ENCODE measurements around the gene RPS6KA2. TPM values are rescaled to one million over a fixed set of nuclear protein-coding genes. Genes with fewer than 3 reads are reported as not detected.
A peak's percentile ranks its signal among the peaks of the same experiment; 100 is the strongest.

The RPS6KA2 gene
- total and polyA plus RNA-seq, 2 experiments from 2014 or later: 12.5 to 25.3 TPM

DNA sequence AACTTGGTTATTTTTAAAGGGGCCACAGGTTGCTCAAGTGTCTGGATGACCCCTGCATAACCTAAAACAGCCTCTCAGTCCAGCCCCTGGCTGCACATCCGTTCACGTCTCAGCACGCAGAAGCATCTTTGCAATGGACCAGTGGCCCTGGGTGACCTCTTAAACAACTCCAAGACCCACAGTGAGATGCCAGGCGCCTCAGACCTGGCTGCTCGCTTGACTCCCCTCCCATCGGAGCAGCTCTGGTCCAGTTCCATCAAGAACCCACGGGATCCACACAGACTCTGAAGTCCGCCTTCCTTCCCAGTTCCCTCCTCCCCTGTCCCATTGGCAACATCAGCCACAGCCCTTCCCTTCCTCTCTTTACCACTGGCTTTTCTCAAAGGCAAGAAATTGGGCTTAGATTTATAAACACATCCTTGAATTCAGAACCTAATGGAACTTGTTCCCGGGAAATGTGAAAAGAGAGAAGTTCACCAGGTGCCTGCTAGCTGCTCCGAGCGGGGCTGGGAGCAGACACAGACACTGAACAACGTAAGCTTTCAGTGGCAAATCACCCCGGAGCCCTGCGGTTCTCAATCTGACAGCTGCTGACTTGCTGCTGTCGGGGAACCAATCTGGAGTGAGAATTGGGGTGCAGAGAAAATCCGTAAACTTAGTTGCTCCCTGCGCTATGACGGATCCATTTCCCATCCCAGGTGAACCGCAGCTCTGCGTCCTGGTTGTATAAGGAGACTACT is 204.7 kb downstream of the RPS6KA2 start:
- H3K9me3 Mint-ChIP-seq: 0 out of 3 replicates have a peak, but pooled peaks cover 2% of the 10 kb centered on the region
- peaks cover 6% of the 10 kb centered on the region; the same call in 2 of the 3 replicates for H3K4me1 Mint-ChIP-seq
- H3F3A ChIP-seq (replicated peaks; ENCODE audit: low read depth): no peaks in the 10 kb centered on the region
- H3K27me3 ChIP-seq (ENCODE audit: insufficient read depth): no peaks in the 10 kb centered on the region
- H3K79me2 ChIP-seq (replicated peaks; ENCODE audit: insufficient read depth): no peaks in the 10 kb centered on the region
- DNase-seq (ENCODE audit: low spot score) (no peak), ATAC-seq (no peak)
- no peaks in the 10 kb centered on the region for H4K20me1 ChIP-seq (replicated peaks; ENCODE audit: insufficient read depth)
- peaks cover 39% of the 10 kb centered on the region for H3K36me3 Mint-ChIP-seq (ENCODE audit: low read depth)
- H3K4me3 ChIP-seq: no peak overlapping the region
- H2AFZ ChIP-seq: no peak overlapping the region
- no peaks in the 10 kb centered on the region for H3K4me1 ChIP-seq (ENCODE audit: insufficient read depth)
- no peak overlapping the region for H3K4me3 Mint-ChIP-seq
- H3K27me3 Mint-ChIP-seq (ENCODE audit: insufficient read depth, low read depth, poor library complexity): no peaks in the 10 kb centered on the region
- H3K36me3 ChIP-seq (ENCODE audit: insufficient read depth): peaks cover 6% of the 10 kb centered on the region; the same call in 1 of the 2 replicates
- peak overlapping the region; percentile 69; the same call in 1 of the 2 replicates for H3K27ac Mint-ChIP-seq
- TF ChIP-seq, protein P1, sequence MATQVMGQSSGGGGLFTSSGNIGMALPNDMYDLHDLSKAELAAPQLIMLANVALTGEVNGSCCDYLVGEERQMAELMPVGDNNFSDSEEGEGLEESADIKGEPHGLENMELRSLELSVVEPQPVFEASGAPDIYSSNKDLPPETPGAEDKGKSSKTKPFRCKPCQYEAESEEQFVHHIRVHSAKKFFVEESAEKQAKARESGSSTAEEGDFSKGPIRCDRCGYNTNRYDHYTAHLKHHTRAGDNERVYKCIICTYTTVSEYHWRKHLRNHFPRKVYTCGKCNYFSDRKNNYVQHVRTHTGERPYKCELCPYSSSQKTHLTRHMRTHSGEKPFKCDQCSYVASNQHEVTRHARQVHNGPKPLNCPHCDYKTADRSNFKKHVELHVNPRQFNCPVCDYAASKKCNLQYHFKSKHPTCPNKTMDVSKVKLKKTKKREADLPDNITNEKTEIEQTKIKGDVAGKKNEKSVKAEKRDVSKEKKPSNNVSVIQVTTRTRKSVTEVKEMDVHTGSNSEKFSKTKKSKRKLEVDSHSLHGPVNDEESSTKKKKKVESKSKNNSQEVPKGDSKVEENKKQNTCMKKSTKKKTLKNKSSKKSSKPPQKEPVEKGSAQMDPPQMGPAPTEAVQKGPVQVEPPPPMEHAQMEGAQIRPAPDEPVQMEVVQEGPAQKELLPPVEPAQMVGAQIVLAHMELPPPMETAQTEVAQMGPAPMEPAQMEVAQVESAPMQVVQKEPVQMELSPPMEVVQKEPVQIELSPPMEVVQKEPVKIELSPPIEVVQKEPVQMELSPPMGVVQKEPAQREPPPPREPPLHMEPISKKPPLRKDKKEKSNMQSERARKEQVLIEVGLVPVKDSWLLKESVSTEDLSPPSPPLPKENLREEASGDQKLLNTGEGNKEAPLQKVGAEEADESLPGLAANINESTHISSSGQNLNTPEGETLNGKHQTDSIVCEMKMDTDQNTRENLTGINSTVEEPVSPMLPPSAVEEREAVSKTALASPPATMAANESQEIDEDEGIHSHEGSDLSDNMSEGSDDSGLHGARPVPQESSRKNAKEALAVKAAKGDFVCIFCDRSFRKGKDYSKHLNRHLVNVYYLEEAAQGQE (IDR thresholded peaks at IDR 0.05; ENCODE audit: unreplicated experiment): no peak
- TF ChIP-seq JUNB (IDR thresholded peaks at IDR 0.05; ENCODE audit: unreplicated experiment) (no peak), STAT1 (IDR thresholded peaks at IDR 0.05; ENCODE audit: unreplicated experiment) (no peak), EZH2phosphoT487 (IDR thresholded peaks at IDR 0.05; ENCODE audit: unreplicated experiment) (no peak)
- H3K4me2 ChIP-seq: no peak overlapping the region
- H3K27ac ChIP-seq (ENCODE audit: low read depth): no peak overlapping the region
- no peaks in the 10 kb centered on the region for H3K9me2 ChIP-seq (ENCODE audit: insufficient read depth)

DNA sequence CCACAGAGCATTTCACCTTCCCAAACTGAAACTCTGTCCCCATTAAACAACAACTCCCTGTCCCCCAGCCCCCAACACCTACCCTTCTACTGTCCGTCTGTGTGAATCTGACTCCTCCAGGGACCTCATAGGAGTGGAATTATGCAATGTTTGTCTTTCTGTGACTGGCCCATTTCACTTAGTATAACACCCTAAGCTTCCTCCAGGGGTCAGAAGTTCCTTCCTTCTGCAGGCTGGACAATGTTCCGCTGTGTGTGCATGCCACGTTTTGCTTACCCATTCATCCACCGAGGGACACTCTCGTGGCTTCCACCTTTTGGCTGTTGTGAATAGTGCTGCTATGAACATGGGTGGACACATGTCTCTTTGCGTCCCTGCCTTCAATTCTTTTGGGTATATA is 206.7 kb downstream of the RPS6KA2 start:
- no peaks in the 10 kb centered on the region for H3F3A ChIP-seq (replicated peaks; ENCODE audit: low read depth)
- Mint-ChIP-seq H3K27me3 (ENCODE audit: insufficient read depth, low read depth, poor library complexity) (peaks cover 7% of the 10 kb centered on the region), H3K9me3 (peaks cover 11% of the 10 kb centered on the region), H3K36me3 (ENCODE audit: low read depth) (peaks cover 59% of the 10 kb centered on the region), H3K27ac (no peak overlapping the region), H3K4me1 (peaks cover 6% of the 10 kb centered on the region; the same call in 2 of the 3 replicates), H3K4me3 (no peak overlapping the region)
- H3K4me3 ChIP-seq: no peak overlapping the region
- H3K9me2 ChIP-seq (ENCODE audit: insufficient read depth): 0 out of 2 replicates have a peak, but pooled peaks cover 9% of the 10 kb centered on the region
- H3K36me3 ChIP-seq (ENCODE audit: insufficient read depth): peaks cover 6% of the 10 kb centered on the region; the same call in 1 of the 2 replicates
- DNase-seq (ENCODE audit: low spot score) (no peak), ATAC-seq (no peak)
- no peak for TF ChIP-seq EZH2 (IDR thresholded peaks at IDR 0.05; ENCODE audit: low read depth, unreplicated experiment)
- TF ChIP-seq, protein P2, sequence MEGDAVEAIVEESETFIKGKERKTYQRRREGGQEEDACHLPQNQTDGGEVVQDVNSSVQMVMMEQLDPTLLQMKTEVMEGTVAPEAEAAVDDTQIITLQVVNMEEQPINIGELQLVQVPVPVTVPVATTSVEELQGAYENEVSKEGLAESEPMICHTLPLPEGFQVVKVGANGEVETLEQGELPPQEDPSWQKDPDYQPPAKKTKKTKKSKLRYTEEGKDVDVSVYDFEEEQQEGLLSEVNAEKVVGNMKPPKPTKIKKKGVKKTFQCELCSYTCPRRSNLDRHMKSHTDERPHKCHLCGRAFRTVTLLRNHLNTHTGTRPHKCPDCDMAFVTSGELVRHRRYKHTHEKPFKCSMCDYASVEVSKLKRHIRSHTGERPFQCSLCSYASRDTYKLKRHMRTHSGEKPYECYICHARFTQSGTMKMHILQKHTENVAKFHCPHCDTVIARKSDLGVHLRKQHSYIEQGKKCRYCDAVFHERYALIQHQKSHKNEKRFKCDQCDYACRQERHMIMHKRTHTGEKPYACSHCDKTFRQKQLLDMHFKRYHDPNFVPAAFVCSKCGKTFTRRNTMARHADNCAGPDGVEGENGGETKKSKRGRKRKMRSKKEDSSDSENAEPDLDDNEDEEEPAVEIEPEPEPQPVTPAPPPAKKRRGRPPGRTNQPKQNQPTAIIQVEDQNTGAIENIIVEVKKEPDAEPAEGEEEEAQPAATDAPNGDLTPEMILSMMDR (conservative IDR thresholded peaks at IDR 0.05; ENCODE audit: low read depth in 2 of 2): peak in 1 of 2 experiments; percentile 16; a peak in 1 of 4 replicates
- H3K4me2 ChIP-seq: no peak overlapping the region
- H3K4me1 ChIP-seq (ENCODE audit: insufficient read depth): no peaks in the 10 kb centered on the region
- H3K79me2 ChIP-seq (replicated peaks; ENCODE audit: insufficient read depth): no peaks in the 10 kb centered on the region
- no peak overlapping the region for H2AFZ ChIP-seq
- no peak overlapping the region for H3K27ac ChIP-seq (ENCODE audit: low read depth)
- no peaks in the 10 kb centered on the region for H3K27me3 ChIP-seq (ENCODE audit: insufficient read depth)
- no peaks in the 10 kb centered on the region for H4K20me1 ChIP-seq (replicated peaks; ENCODE audit: insufficient read depth)
